ENCODE measurements around the gene SORBS2. TPM values are rescaled to one million over a fixed set of nuclear protein-coding genes. Genes with fewer than 3 reads are reported as not detected.

SORBS2 gene
- total RNA-seq, 4 donors from 2014 or later: 21.5 to 103 (median 64.8) TPM

- ATAC-seq (ENCODE audit: low FRiP score): no peak
- TF ChIP-seq CTCF (IDR thresholded peaks at IDR 0.05): no peak
- DNase-seq (ENCODE audit: low spot score): no peak
Measured at GRCh38 chr4:185782523-185782922, 29.5 kb downstream of the SORBS2 start.

DNA sequence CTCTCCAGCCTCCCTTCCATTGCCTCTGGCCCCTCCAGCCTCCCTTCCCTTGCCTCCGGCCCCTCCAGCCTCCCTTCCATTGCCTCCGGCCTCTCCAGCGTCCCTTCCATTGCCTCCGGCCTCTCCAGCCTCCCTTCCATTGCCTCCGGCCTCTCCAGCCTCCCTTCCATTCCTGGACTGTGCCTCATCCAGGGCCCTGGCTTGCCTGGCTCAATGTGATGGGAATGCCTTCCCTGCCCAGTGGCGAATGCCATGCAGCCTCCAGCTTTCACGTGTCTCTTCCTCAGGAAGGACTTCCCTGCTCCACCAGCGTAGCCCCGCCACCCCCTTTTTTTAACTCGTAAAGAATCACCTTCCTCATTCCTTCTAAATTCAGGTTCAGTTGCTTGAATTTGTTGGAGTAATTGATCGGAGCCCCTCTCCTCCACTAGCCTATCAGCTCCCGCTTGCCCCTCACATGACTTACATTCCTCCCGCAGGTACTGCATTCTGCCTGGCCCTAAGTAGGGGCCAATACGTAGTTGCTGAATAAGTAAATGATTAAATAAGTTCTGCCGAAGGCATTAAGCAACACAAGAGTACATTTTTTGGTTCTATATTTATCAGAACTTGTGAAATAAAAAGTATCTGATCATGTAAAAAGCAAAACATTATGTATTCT is 30.3 kb downstream of the SORBS2 start:
- TF ChIP-seq CTCF (IDR thresholded peaks at IDR 0.05): no peak
- DNase-seq (ENCODE audit: low spot score): no peak
- no peak for ATAC-seq (ENCODE audit: low FRiP score)

DNA sequence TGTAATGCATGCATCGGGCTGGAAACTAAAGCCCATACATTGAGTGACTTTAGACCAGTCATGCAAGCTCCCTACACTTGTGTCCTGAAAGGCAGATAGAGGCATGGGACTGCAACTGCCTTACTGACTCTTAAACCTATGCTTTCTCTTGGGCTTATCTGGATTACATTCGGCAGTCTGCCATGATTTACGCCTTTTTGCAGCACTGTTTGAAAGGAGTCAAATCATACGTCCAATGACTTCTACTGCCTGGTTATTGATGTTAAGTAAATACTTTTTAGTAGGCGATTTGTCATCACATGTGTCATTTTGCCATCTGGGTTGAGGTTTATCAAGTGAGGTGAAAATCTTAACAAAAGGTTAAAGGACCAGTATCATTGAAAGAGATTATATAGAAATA is 31.5 kb downstream of the SORBS2 start:
- TF ChIP-seq CTCF (IDR thresholded peaks at IDR 0.05): no peak
- no peak for ATAC-seq (ENCODE audit: low FRiP score)
- DNase-seq (ENCODE audit: low spot score): no peak

GRCh38 chr4:185779517-185779916 is 32.5 kb downstream of the SORBS2 start:
- ATAC-seq (ENCODE audit: low FRiP score) (no peak), DNase-seq (ENCODE audit: low spot score) (no peak)
- no peak for TF ChIP-seq CTCF (IDR thresholded peaks at IDR 0.05)

DNA sequence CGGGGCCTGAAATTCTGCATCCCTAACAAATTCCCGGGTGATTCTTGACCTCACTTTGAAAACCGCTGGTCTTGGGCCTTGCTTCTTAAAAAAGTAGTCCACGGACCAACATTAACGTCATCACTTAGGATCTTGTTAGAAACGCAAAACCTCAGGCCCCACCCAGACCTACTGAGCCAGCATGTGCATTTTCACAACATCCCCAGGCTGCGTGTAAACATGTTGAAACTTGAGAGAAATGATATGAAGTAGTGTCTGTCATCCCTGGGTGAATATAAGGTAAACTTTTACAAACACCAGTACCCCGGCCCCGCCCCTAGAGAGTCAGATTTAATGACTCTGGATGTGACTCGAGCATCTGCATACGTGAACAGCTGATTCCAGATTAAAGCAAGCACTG is 33.7 kb downstream of the SORBS2 start:
- ATAC-seq (ENCODE audit: low FRiP score): no peak
- no peak for TF ChIP-seq CTCF (IDR thresholded peaks at IDR 0.05)
- DNase-seq (ENCODE audit: low spot score): no peak

- no peak for TF ChIP-seq CTCF (IDR thresholded peaks at IDR 0.05)
- DNase-seq (ENCODE audit: low spot score) (no peak), ATAC-seq (ENCODE audit: low FRiP score) (no peak)
Measured at GRCh38 chr4:185775792-185776555, 36.0 kb downstream of the SORBS2 start.
